Ishikawa (cell line): ENCODE measurements around the gene REC114.

Experiments used
- CEBPB ChIP-seq: IDR thresholded peaks from 2 replicates; pipeline ENCODE4 v1.6.1; 2012
- CREB1 ChIP-seq: IDR thresholded peaks from 2 replicates; pipeline ENCODE4 v1.6.1; 2012; ENCODE audit warnings: low read depth
- EGR1 ChIP-seq: IDR thresholded peaks from 2 replicates; pipeline ENCODE4 v1.6.1; 2012
- EP300 ChIP-seq: IDR thresholded peaks from 2 replicates; pipeline ENCODE4 v1.6.1; 2012; ENCODE audit warnings: borderline replicate concordance
- FOXM1 ChIP-seq: IDR thresholded peaks from 2 replicates; pipeline ENCODE4 v1.6.1; 2012; ENCODE audit warnings: low read depth, borderline replicate concordance
- NFIC ChIP-seq: IDR thresholded peaks from 2 replicates; pipeline ENCODE4 v1.6.1; 2012
- RAD21 ChIP-seq: IDR thresholded peaks from 2 replicates; pipeline ENCODE4 v1.6.1; 2012; ENCODE audit warnings: low read depth
- REST ChIP-seq: IDR thresholded peaks from 2 replicates; pipeline ENCODE4 v1.6.1; 2012; ENCODE audit warnings: low read depth, mild to moderate bottlenecking
- TAF1 ChIP-seq: IDR thresholded peaks from 2 replicates; pipeline ENCODE4 v1.6.1; 2012; ENCODE audit warnings: low read depth, mild to moderate bottlenecking
- TCF12 ChIP-seq: IDR thresholded peaks from 2 replicates; pipeline ENCODE4 v1.6.1; 2012; ENCODE audit warnings: low read depth
- TEAD4 ChIP-seq: IDR thresholded peaks from 2 replicates; pipeline ENCODE4 v1.6.1; 2012
- USF1 ChIP-seq: IDR thresholded peaks from 2 replicates; pipeline ENCODE4 v1.6.1; 2012
- YY1 ChIP-seq: IDR thresholded peaks from 2 replicates; pipeline ENCODE4 v1.6.1; 2012; ENCODE audit warnings: low read depth
- ZBTB7A ChIP-seq: IDR thresholded peaks from 2 replicates; pipeline ENCODE4 v1.6.1; 2012; ENCODE audit warnings: low read depth
- TF ChIP-seq, protein P1 (sequence below): IDR thresholded peaks from 2 replicates; pipeline ENCODE4 v1.6.1; 2012

The REC114 gene

GRCh38 chr15:73467758-73468157 is 24.8 kb downstream of the REC114 start:
- TF ChIP-seq TEAD4 (no peak), NFIC (no peak), TAF1 (no peak), ZBTB7A (no peak), FOXM1 (no peak), YY1 (no peak), CREB1 (no peak), EP300 (no peak), USF1 (no peak), EGR1 (no peak), RAD21 (no peak), CEBPB (no peak), REST (no peak), TCF12 (no peak)
- TF ChIP-seq, protein P1, sequence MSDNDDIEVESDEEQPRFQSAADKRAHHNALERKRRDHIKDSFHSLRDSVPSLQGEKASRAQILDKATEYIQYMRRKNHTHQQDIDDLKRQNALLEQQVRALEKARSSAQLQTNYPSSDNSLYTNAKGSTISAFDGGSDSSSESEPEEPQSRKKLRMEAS: no peak

DNA sequence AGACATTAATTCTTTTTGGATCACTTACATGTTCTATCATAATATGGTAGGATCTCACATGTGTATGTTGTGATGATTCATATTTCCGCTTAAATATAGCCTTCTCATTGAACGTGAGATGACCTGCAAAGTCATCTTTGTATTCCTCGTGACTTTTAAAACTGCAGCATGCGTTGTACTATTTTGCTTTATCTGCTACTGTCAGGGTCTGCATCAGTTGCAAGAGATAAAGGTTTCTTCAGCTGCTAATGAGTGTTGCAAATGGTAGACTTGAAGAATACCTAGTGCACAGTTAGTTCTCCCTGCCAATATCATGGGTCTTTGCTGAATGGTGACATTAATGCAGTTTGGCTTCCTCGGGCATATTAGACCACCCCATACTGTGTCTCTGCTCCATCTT is 31.8 kb downstream of the REC114 start:
- no peak for TF ChIP-seq ZBTB7A
- TF ChIP-seq, protein P1: no peak
- no peak for TF ChIP-seq EGR1

- TF ChIP-seq NFIC: no peak
- no peak for TF ChIP-seq TAF1
- no peak for TF ChIP-seq RAD21
- TF ChIP-seq EGR1: no peak
- TF ChIP-seq REST: no peak
- TF ChIP-seq YY1: no peak
- TF ChIP-seq FOXM1: no peak
- TF ChIP-seq CEBPB: no peak
- no peak for TF ChIP-seq USF1
- TF ChIP-seq, protein P1: no peak
- TF ChIP-seq CREB1: no peak
- no peak for TF ChIP-seq ZBTB7A
- no peak for TF ChIP-seq TCF12
- TF ChIP-seq TEAD4: no peak
- no peak for TF ChIP-seq EP300
Observed at GRCh38 chr15:73476704-73477216, 33.8 kb downstream of the REC114 start.

DNA sequence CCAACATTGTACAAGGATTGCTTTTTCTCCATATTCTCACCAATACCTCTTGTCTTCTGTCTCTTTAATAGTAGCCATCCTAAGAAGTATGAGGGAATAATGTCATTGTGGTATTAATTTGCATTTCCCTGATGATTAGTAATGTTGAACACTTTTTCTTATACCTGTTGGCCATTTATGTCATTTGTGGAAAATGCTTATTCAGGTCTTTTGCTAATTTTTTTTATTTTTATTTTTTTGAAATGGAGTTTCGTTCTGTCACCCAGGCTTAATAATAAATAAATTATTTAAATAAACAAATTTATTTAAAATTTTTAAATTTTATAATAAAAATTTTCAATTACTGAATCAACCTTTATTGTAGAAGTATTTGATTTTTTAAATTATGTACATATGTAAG is 37.1 kb downstream of the REC114 start:
- TF ChIP-seq CEBPB (no peak), CREB1 (no peak), NFIC (no peak), TCF12 (no peak), TEAD4 (no peak), RAD21 (no peak), USF1 (no peak), EP300 (no peak), TAF1 (no peak), YY1 (no peak), FOXM1 (no peak), REST (no peak), ZBTB7A (no peak), EGR1 (no peak)
- TF ChIP-seq, protein P1: no peak
